ENCODE data around the gene MLXIPL.
"Not testable (repeated sequence)": the region's sequence is repeated elsewhere in the genome, so short reads cannot be mapped to it uniquely, and the experiment has no call there.

MLXIPL gene

GRCh38 chr7:73593207-73594045, 30.9 kb downstream of the MLXIPL start:
- no peak for DNase-seq
- Mint-ChIP-seq H3K9me3 (no peaks in the 10 kb centered on the region), H3K27ac (peak overlapping the region; percentile 4), H3K4me3 (no peak overlapping the region), H3K27me3 (peaks cover 34 to 36% of the 10 kb centered on the region in 2 donors), H3K4me1 (no peaks in the 10 kb centered on the region), H3K36me3 (peaks cover 0 to 3% of the 10 kb centered on the region in 2 donors)
- ATAC-seq (replicated peaks) = no peak

GRCh38 chr7:73586911-73587310, 37.4 kb downstream of the MLXIPL start:
- no peak overlapping the region for H3K27ac Mint-ChIP-seq

GRCh38 chr7:73585196-73585595, 39.1 kb downstream of the MLXIPL start:
- DNase-seq (no peak), ATAC-seq (replicated peaks) (no peak)
- Mint-ChIP-seq H3K27ac (no peak overlapping the region), H3K36me3 (no peaks in the 10 kb centered on the region), H3K27me3 (peaks cover 0 to 4% of the 10 kb centered on the region in 2 donors), H3K9me3 (no peaks in the 10 kb centered on the region), H3K4me1 (peaks cover 7 to 12% of the 10 kb centered on the region in 2 donors), H3K4me3 (no peak overlapping the region)

More at GRCh38 chr7:73586911-73587310, 37.4 kb downstream of the MLXIPL start:
- no peak for ATAC-seq (replicated peaks)
- no peak for DNase-seq
- H3K9me3 Mint-ChIP-seq = no peaks in the 10 kb centered on the region
- peaks cover 0 to 4% of the 10 kb centered on the region in 2 donors for H3K27me3 Mint-ChIP-seq
- H3K4me3 Mint-ChIP-seq = no peak overlapping the region
- peaks cover 7 to 10% of the 10 kb centered on the region in 2 donors for H3K4me1 Mint-ChIP-seq
- no peaks in the 10 kb centered on the region for H3K36me3 Mint-ChIP-seq

- Mint-ChIP-seq H3K27ac (no peak overlapping the region), H3K36me3 (peaks cover 1 to 3% of the 10 kb centered on the region in 2 donors), H3K4me1 (peaks cover 17% of the 10 kb centered on the region in 2 donors), H3K27me3 (peaks cover 0 to 4% of the 10 kb centered on the region in 2 donors), H3K4me3 (no peak overlapping the region), H3K9me3 (peaks cover 2 to 5% of the 10 kb centered on the region in 2 donors)
- no peak for ATAC-seq (replicated peaks)
- no peak for DNase-seq
Observed at GRCh38 chr7:73582664-73583202, 41.6 kb downstream of the MLXIPL start.

- not testable (repeated sequence) for H3K4me3 Mint-ChIP-seq; H3K36me3 Mint-ChIP-seq; ATAC-seq (replicated peaks); H3K27me3 Mint-ChIP-seq; H3K9me3 Mint-ChIP-seq; DNase-seq; H3K27ac Mint-ChIP-seq
- peaks cover 18 to 28% of the 10 kb centered on the region in 2 donors for H3K4me1 Mint-ChIP-seq
Observed at GRCh38 chr7:73581006-73581405, 43.3 kb downstream of the MLXIPL start.

- Mint-ChIP-seq H3K27ac (peak within 1 kb of the TSS; percentile 99), H3K4me1 (peaks cover 20 to 28% of the 10 kb centered on the region in 2 donors), H3K9me3 (peaks cover 2 to 5% of the 10 kb centered on the region in 2 donors), H3K36me3 (peaks cover 10 to 19% of the 10 kb centered on the region in 2 donors), H3K27me3 (no peaks in the 10 kb centered on the region), H3K4me3 (peak within 1 kb of the TSS; percentile 93 to 99)
- DNase-seq (peak; percentile 97), ATAC-seq (replicated peaks) (peak; percentile 89 to 91)
Observed at GRCh38 chr7:73578342-73579128, 45.8 kb downstream of the MLXIPL start, which contains the start of gene TBL2. TBL2 (minus strand) TSS chr7:73578579; CDS start chr7:73578549, 30 bp downstream.

GRCh38 chr7:73577627-73578341, 46.5 kb downstream of the MLXIPL start:
- H3K4me1 Mint-ChIP-seq = peaks cover 20 to 28% of the 10 kb centered on the region in 2 donors
- H3K9me3 Mint-ChIP-seq = peaks cover 2 to 5% of the 10 kb centered on the region in 2 donors
- H3K27ac Mint-ChIP-seq = peak overlapping the region; percentile 99
- no peaks in the 10 kb centered on the region for H3K27me3 Mint-ChIP-seq
- ATAC-seq (replicated peaks) (peak; percentile 17 to 22), DNase-seq (no peak)
- H3K36me3 Mint-ChIP-seq = peaks cover 12 to 25% of the 10 kb centered on the region in 2 donors
- H3K4me3 Mint-ChIP-seq = peak overlapping the region; percentile 93 to 99

GRCh38 chr7:73573791-73574190, 50.5 kb downstream of the MLXIPL start:
- Mint-ChIP-seq H3K4me3 (no peak overlapping the region), H3K27ac (no peak overlapping the region), H3K36me3 (peaks cover 44 to 52% of the 10 kb centered on the region in 2 donors), H3K9me3 (peaks cover 0 to under 1% of the 10 kb centered on the region in 2 donors), H3K4me1 (peaks cover 12 to 21% of the 10 kb centered on the region in 2 donors), H3K27me3 (no peaks in the 10 kb centered on the region)
- DNase-seq = no peak
- ATAC-seq (replicated peaks) = no peak

- Mint-ChIP-seq H3K36me3 (peaks cover 43 to 51% of the 10 kb centered on the region in 2 donors), H3K27me3 (no peaks in the 10 kb centered on the region), H3K4me3 (no peak overlapping the region), H3K9me3 (no peaks in the 10 kb centered on the region), H3K4me1 (peaks cover 10 to 16% of the 10 kb centered on the region in 2 donors), H3K27ac (no peak overlapping the region)
- ATAC-seq (replicated peaks) (no peak), DNase-seq (no peak)
Observed at GRCh38 chr7:73573276-73573675, 51.0 kb downstream of the MLXIPL start.

- H3K27ac Mint-ChIP-seq = no peak overlapping the region
- ATAC-seq (replicated peaks) = no peak
- peaks cover 43 to 50% of the 10 kb centered on the region in 2 donors for H3K36me3 Mint-ChIP-seq
- H3K4me3 Mint-ChIP-seq = no peak overlapping the region
- H3K4me1 Mint-ChIP-seq = peaks cover 9 to 15% of the 10 kb centered on the region in 2 donors
- no peak for DNase-seq
- no peaks in the 10 kb centered on the region for H3K9me3 Mint-ChIP-seq
- H3K27me3 Mint-ChIP-seq = no peaks in the 10 kb centered on the region
Observed at GRCh38 chr7:73572767-73573186, 51.5 kb downstream of the MLXIPL start.

GRCh38 chr7:73570977-73571376, 53.3 kb downstream of the MLXIPL start:
- no peak for ATAC-seq (replicated peaks)
- Mint-ChIP-seq H3K36me3 (peaks cover 43 to 45% of the 10 kb centered on the region in 2 donors), H3K4me3 (no peak overlapping the region), H3K4me1 (peaks cover 8 to 10% of the 10 kb centered on the region in 2 donors), H3K27ac (no peak overlapping the region), H3K27me3 (no peaks in the 10 kb centered on the region), H3K9me3 (no peaks in the 10 kb centered on the region)
- DNase-seq = no peak

GRCh38 chr7:73570521-73570920, 53.8 kb downstream of the MLXIPL start:
- no peaks in the 10 kb centered on the region for H3K27me3 Mint-ChIP-seq
- H3K27ac Mint-ChIP-seq = no peak overlapping the region
- H3K36me3 Mint-ChIP-seq = peaks cover 43 to 45% of the 10 kb centered on the region in 2 donors
- ATAC-seq (replicated peaks) (no peak), DNase-seq (no peak)
- H3K4me1 Mint-ChIP-seq = peaks cover 10 to 12% of the 10 kb centered on the region in 2 donors
- no peak overlapping the region for H3K4me3 Mint-ChIP-seq
- no peaks in the 10 kb centered on the region for H3K9me3 Mint-ChIP-seq

GRCh38 chr7:73569042-73569608, 55.2 kb downstream of the MLXIPL start:
- DNase-seq (no peak), ATAC-seq (replicated peaks) (no peak)
- Mint-ChIP-seq H3K9me3 (no peaks in the 10 kb centered on the region), H3K4me1 (peaks cover 9 to 12% of the 10 kb centered on the region in 2 donors), H3K36me3 (peaks cover 37 to 38% of the 10 kb centered on the region in 2 donors), H3K27me3 (no peaks in the 10 kb centered on the region), H3K27ac (peak overlapping the region; percentile 14), H3K4me3 (no peak overlapping the region)

Data from stimulated activated naive B cell treated with anti-CD40 and anti-IgM and Interleukin-4, amounts not matched to agents 10 μg/mL and 1 μg/mL and 100 μg/mL, for 72 hours (primary cell).